Thoracic aorta (tissue), 2 donors: ENCODE data around the gene CAMSAP1. TPM values are rescaled to one million over a fixed set of nuclear protein-coding genes. Genes with fewer than 3 reads are reported as not detected.

ENCODE experiments used
- ATAC-seq: fragments of 150-250 bp; one replicate; pipeline ENCODE4 v1.8.0; 2017; ENCODE audit warnings: low read depth; ENCODE audit not compliant: insufficient number of reproducible peaks, low FRiP score
- DNase-seq: peaks from one replicate; pipeline ENCODE4 v3.0.0-alpha.2; 2020; ENCODE audit warnings: low spot score
- H3K27ac ChIP-seq, 2 donors: fragments of 200-600 bp; sonication (generic); 1 replicate in 1 of 2; 2 replicates in 1 of 2; pipeline ENCODE4 v1.5.1; 2016; ENCODE audit warnings: mild to moderate bottlenecking in 2 of 2, moderate library complexity in 2 of 2
- H3K27me3 ChIP-seq: fragments of 200-600 bp; sonication (generic); replicated peaks from 2 replicates; pipeline ENCODE4 v1.6.0; 2016; ENCODE audit warnings: mild to moderate bottlenecking; ENCODE audit not compliant: insufficient read depth
- H3K36me3 ChIP-seq: fragments of 200-600 bp; sonication (generic); one replicate; pipeline ENCODE4 v1.5.1; 2016
- H3K4me1 ChIP-seq, 2 donors: fragments of 200-600 bp; sonication (generic); 1 replicate in 1 of 2; 2 replicates in 1 of 2; pipeline versions ENCODE4 v1.5.1 to v1.6.0; 2016; ENCODE audit warnings: low read depth in 2 of 2, mild to moderate bottlenecking in 1 of 2; ENCODE audit not compliant: control insufficient read depth in 1 of 2
- H3K4me3 ChIP-seq: fragments of 200-600 bp; sonication (generic); 2 replicates; pipeline ENCODE4 v1.5.1; 2016; ENCODE audit warnings: mild to moderate bottlenecking
- H3K9me3 ChIP-seq: fragments of 200-600 bp; sonication (generic); 2 replicates; pipeline ENCODE4 v1.5.1; 2016
- total RNA-seq, 2 donors: library from RNA; depleted of rRNA; stranded (reverse); fragments of >200 nt; gene quantifications; one replicate each; pipeline versions ENCODE4 v1.1.0 to v1.2.3, GENCODE V29; 2016
- TF ChIP-seq, protein P1 (sequence below): fragments of 200-600 bp; sonication (generic); IDR thresholded peaks from one replicate; pipeline ENCODE4 v1.5.1; 2019; ENCODE audit warnings: antibody characterized with exemption

Gene CAMSAP1
- total RNA-seq, 2 donors from 2014 or later, result 19.1 to 20.2 TPM

GRCh38 chr9:135770203-135770535, 137.2 kb downstream of the CAMSAP1 start:
- H3K27me3 ChIP-seq, result no peaks in the 10 kb centered on the region
- H3K4me3 ChIP-seq, result no peak overlapping the region
- ATAC-seq (no peak), DNase-seq (no peak)
- no peaks in the 10 kb centered on the region for H3K4me1 ChIP-seq
- H3K36me3 ChIP-seq, result no peaks in the 10 kb centered on the region
- H3K27ac ChIP-seq, result no peak overlapping the region
- H3K9me3 ChIP-seq, result peaks cover 17% of the 10 kb centered on the region
- TF ChIP-seq, protein P1, sequence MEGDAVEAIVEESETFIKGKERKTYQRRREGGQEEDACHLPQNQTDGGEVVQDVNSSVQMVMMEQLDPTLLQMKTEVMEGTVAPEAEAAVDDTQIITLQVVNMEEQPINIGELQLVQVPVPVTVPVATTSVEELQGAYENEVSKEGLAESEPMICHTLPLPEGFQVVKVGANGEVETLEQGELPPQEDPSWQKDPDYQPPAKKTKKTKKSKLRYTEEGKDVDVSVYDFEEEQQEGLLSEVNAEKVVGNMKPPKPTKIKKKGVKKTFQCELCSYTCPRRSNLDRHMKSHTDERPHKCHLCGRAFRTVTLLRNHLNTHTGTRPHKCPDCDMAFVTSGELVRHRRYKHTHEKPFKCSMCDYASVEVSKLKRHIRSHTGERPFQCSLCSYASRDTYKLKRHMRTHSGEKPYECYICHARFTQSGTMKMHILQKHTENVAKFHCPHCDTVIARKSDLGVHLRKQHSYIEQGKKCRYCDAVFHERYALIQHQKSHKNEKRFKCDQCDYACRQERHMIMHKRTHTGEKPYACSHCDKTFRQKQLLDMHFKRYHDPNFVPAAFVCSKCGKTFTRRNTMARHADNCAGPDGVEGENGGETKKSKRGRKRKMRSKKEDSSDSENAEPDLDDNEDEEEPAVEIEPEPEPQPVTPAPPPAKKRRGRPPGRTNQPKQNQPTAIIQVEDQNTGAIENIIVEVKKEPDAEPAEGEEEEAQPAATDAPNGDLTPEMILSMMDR, result no peak

GRCh38 chr9:135769489-135770202, 137.7 kb downstream of the CAMSAP1 start:
- no peaks in the 10 kb centered on the region for H3K27me3 ChIP-seq
- no peaks in the 10 kb centered on the region for H3K4me1 ChIP-seq
- ATAC-seq, result no peak
- H3K27ac ChIP-seq, result no peak overlapping the region
- H3K9me3 ChIP-seq, result peaks cover 17% of the 10 kb centered on the region
- no peak overlapping the region for H3K4me3 ChIP-seq
- TF ChIP-seq, protein P1, result no peak
- no peaks in the 10 kb centered on the region for H3K36me3 ChIP-seq
- no peak for DNase-seq

GRCh38 chr9:135768516-135769218, 138.7 kb downstream of the CAMSAP1 start:
- ATAC-seq (no peak), DNase-seq (no peak)
- TF ChIP-seq, protein P1, result no peak
- Histone ChIP-seq H3K27ac (no peak overlapping the region), H3K9me3 (peaks cover 17% of the 10 kb centered on the region), H3K4me1 (no peaks in the 10 kb centered on the region), H3K27me3 (no peaks in the 10 kb centered on the region), H3K36me3 (no peaks in the 10 kb centered on the region), H3K4me3 (no peak overlapping the region)

GRCh38 chr9:135766707-135767106, 140.6 kb downstream of the CAMSAP1 start:
- H3K36me3 ChIP-seq, result no peaks in the 10 kb centered on the region
- TF ChIP-seq, protein P1, result no peak
- H3K9me3 ChIP-seq, result peaks cover 17% of the 10 kb centered on the region
- ATAC-seq, result no peak
- H3K27ac ChIP-seq, result no peak overlapping the region
- H3K27me3 ChIP-seq, result no peaks in the 10 kb centered on the region
- H3K4me3 ChIP-seq, result no peak overlapping the region
- H3K4me1 ChIP-seq, result no peaks in the 10 kb centered on the region
- no peak for DNase-seq

DNA sequence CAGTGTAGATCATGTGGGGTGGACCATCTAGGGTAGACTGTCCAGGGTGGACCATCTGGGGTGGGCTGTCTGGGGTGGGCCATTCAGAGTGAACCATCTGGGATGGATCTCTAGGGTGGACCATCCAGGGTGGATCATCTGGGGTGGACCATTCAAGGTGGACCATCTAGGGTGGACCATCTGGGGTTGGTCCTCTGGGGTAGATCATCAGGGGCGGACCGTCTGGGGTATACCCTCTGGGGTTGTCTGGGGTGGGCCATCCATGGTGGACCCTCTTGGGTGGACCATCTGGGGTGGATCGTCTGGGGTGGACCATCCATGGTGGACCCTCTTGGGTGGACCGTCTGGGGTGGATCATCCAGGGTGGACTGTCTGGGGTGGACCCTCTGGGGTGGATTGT, 141.1 kb downstream of the CAMSAP1 start:
- H3K27me3 ChIP-seq, result no peaks in the 10 kb centered on the region
- no peak for ATAC-seq
- H3K9me3 ChIP-seq, result peaks cover 17% of the 10 kb centered on the region
- H3K4me1 ChIP-seq, result no peaks in the 10 kb centered on the region
- DNase-seq, result no peak
- H3K36me3 ChIP-seq, result no peaks in the 10 kb centered on the region
- no peak overlapping the region for H3K4me3 ChIP-seq
- TF ChIP-seq, protein P1, result no peak
- H3K27ac ChIP-seq, result no peak overlapping the region
